NOMO-1 (cell line): Measurements from ENCODE around the gene OLFML1.
"Not testable (repeated sequence)": the region's sequence is repeated elsewhere in the genome, so short reads cannot be mapped to it uniquely, and the experiment has no call there.

Experiments
- DNase-seq, 2 experiments: peaks; one replicate each; lab custom pipeline; 2025; ENCODE audit not compliant: unreplicated experiment in 2 of 2; lab: John Stamatoyannopoulos, UW

Gene OLFML1

GRCh38 chr11:7509966-7510365 is 24.7 kb downstream of the OLFML1 start:
- no peak for DNase-seq

- no peak for DNase-seq
Measured at GRCh38 chr11:7511401-7511800, 26.1 kb downstream of the OLFML1 start.

GRCh38 chr11:7512525-7513233 is 27.4 kb downstream of the OLFML1 start:
- DNase-seq = peak; percentile 88 to 94

DNA sequence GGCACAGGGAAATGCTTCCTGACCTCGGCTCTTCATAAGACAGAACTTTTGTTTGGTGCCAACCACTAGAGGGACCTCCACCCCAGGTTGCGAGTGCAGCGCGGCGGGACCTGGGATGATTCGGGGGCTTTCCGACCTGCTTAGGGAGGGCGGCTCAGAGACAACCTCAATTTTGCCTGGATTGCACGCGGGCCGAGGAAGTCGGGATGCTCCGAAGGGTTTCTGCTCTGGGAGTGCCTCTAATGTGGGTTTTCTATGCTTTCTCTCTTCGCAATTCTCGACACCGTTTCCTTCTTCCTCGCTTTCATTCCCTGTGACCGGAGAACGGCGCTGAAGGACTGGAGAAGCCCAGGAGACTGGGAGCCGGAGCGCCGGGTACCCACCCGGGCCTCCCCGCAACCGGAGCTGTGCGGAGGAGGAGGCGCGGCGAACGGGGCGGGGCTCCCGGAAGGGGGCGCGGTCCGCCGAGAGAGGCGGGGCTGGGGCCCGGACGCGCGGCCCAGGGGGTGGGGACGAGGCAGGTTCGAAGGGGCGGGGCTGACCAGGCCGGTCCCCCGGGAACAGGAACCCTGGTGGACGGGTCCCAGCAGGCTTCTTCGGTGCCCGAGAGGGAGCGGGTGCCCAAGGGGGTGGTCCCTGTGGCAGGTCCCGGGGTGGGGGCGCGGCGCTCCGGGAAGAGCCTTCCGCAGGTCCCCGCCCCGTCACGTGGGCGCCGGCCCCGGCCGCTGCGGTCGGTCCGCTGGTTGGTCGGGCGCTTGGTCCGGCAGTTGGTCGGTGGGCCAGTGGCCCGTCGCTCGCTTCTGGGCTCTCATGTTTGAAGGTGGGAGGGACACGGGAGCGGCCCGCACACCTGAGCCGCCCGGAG is 28.2 kb downstream of the OLFML1 start, which contains the start of gene PPFIBP2:
Gene PPFIBP2 (plus strand): TSS at position 766 of the 865 bp plus-strand sequence. CDS start 35,477 bp downstream, outside the sequence.
- peak; percentile 70 to 88 for DNase-seq

GRCh38 chr11:7514099-7514591 is 28.8 kb downstream of the OLFML1 start:
- peak in 1 of 2 experiments; percentile 30 for DNase-seq

GRCh38 chr11:7515447-7515886 is 30.2 kb downstream of the OLFML1 start:
- DNase-seq = no peak

DNA sequence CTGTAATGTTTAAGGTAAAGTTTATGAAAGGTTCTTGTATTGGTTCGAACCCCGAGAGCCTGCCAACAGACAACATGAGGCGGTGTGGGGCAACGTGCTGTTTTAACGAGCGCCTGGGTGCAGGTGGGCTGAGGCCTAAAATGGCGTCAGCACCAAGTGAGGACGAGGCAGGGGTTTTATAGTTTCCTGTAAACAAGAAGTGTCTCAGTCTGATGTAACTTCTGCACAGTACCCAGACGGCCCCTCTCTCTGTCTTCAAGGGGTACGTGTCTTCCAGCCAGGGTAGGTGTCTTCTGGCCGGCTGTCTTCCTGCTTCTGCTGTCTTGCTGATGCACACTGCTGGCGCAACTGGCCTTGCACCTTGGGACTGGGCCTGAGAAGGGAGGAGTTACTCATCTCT is 31.2 kb downstream of the OLFML1 start:
- peak; percentile 18 to 25 for DNase-seq

DNA sequence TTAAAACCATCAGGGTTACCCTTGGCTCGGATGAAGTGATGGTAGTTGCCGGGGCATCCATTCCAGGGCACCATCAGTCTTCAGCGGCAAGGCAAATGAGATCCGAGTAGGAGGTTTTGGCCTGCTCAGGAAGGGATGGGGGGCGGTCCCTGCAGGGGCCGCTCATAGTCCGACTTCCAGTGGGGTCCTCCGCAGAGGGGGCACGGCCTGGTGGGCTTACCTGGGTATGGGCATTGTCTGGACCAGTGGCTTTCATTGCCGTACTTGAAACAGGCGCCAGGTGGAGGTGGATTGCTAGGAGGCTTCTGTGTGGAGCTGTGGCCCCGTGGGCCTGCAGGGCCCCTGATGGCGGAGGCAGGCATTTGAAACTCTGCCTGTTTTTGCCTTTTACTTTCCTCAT is 32.4 kb downstream of the OLFML1 start:
- DNase-seq = not testable (repeated sequence)

DNA sequence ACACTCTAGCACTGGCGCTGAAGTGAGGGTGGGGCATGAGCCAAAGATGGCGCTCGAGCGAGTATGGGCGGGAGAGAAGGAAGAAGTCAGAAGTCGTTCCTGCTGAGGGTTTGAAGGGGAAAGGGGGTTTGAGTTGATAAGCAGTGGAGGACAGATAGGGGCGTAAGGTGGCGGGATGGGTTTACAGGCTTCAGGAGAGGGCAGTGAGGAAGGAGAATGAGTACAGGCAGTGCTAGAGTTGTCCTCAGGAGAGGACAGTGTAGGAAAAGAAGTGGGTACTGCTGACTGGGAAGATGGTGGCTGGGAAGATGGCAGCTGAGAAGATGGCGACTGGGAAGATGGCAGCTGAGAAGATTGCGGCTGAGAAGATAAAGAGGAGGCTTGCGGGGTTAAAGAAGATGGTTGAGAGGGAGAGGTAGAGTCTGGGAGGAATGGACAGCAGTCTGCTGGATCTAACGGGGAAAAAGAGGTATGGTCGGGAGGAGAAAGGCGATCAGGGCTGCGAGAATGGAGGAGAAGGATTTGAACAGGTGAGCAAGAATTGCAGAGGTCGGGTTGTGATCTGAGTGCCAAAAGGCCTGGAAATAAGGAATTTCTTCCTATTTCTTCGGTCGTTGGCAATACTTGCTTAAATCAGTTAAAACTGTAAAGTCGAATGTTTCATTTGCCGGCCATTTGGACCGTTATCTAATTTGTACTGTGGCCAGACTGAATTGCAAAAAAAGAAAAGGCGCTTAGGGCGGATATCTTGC is 33.7 kb downstream of the OLFML1 start:
- DNase-seq = no peak

GRCh38 chr11:7520011-7520942 is 35.0 kb downstream of the OLFML1 start:
- DNase-seq = no peak

GRCh38 chr11:7520981-7521487 is 35.7 kb downstream of the OLFML1 start:
- DNase-seq = peak; percentile 36 to 87

DNA sequence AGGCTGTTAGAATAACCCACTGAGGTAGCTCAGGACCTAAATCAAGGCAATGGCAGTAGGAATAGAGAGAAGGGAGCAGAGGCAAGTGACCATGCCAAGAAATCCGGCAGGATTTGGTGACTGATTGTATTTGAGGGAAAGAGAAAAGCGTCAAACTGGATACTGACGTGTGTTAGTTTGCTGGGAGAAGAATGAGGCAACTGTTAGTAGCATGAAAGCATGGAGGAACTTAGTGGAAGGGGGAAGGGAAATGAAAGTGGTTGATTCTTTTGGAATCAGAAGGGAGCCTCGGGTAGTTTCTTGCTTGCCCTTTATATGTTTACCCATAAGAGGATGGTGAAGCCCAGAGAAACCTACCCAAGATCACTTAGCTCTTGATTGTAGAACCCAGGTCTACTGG is 36.8 kb downstream of the OLFML1 start:
- DNase-seq = peak; percentile 44 to 65

- no peak for DNase-seq
Measured at GRCh38 chr11:7522546-7522945, 37.2 kb downstream of the OLFML1 start.

DNA sequence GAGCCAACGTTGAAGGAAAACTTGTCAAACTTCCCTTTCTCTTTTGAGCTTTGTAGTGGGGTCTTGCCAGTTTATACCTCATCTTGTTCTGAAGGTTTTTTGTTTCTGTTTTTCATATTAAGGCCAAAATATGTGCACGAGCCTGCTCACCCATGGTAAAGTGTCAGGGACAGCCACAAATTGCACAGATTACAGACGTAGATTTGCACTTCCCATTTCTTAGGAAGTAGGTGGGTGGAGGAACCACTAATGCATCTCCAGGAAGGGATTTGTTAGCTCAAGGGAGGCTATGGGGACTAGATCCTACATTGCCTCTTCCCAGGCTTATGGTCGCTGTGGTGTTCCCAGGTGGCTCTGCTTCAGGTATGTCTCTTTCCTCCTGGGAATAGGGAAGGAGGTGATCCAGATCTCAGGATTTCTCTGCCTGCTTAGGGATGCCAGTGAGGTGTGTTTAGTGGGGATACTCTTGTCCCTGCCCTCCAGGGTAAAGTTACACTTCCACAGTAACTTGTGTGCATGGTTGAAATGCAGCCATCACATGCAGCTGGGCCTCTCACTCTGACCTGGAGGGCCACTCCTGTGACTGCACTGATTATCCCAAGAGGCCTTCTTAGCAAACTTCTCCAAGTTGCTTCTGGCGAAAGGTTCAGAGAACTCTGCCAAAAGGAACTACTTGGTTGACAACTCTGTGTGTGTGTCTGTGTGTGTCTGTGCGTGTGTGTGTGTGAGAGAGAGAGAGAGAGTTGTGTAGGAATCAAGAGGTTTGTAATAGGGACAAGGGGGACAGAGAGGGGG is 38.3 kb downstream of the OLFML1 start:
- no peak for DNase-seq

GRCh38 chr11:7524462-7525235 is 39.3 kb downstream of the OLFML1 start:
- DNase-seq = no peak

GRCh38 chr11:7525424-7525823 is 40.1 kb downstream of the OLFML1 start:
- DNase-seq = no peak

- DNase-seq = no peak
Measured at GRCh38 chr11:7527029-7527428, 41.7 kb downstream of the OLFML1 start.

DNA sequence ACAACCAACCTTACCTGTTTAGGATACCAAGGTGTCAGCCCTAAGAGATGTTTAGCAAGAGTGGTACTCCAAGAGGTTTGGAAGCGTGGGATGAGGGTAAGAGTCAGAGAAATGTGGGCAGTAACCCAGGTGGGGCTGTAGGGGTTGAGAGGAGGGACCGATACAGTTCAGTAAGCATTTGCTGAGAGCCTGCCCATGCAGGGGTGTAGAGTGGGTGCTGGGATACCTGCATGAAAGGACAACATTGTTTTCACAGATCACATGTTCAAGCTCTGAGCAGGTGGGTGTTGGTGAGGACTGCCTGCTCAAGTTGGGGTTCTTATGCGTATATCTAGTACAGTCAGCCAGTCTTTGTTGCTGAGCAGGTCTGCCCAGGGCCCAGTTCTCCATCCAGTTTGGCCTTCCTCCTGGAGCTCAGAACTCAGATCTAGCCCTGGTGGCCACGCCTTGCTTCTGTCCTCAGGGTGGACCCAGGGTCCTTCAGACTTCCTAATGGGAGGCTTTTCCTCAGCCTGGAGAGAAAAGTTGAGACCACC is 43.3 kb downstream of the OLFML1 start:
- no peak for DNase-seq
